ENCODE data around the gene RPL29. TPM values are rescaled to one million over a fixed set of nuclear protein-coding genes. Genes with fewer than 3 reads are reported as not detected.
"Not testable (repeated sequence)": the region's sequence is repeated elsewhere in the genome, so short reads cannot be mapped to it uniquely, and the experiment has no call there.

The RPL29 gene
- 617 and 759 TPM in 2 replicates for total RNA-seq

GRCh38 chr3:51995346-51996163 is at the start of gene RPL29:
Gene RPL29 (minus strand): TSS chr3:51995895. CDS start chr3:51995461, 434 bp downstream.
- peak; percentile 97 for DNase-seq (ENCODE audit: low read depth)
- TF ChIP-seq CTCF (IDR thresholded peaks at IDR 0.05; ENCODE audit: insufficient read depth, low read depth, low read length): peak; percentile 35
- H3K4me3 ChIP-seq (ENCODE audit: low read depth, low read length): peak within 1 kb of the TSS; percentile 99

GRCh38 chr3:52044869-52045619 is 49.3 kb upstream of the RPL29 start:
- DNase-seq (ENCODE audit: low read depth): no peak
- no peak for TF ChIP-seq CTCF (IDR thresholded peaks at IDR 0.05; ENCODE audit: insufficient read depth, low read depth, low read length)
- no peak overlapping the region for H3K4me3 ChIP-seq (ENCODE audit: low read depth, low read length)

- DNase-seq (ENCODE audit: low read depth): no peak
- TF ChIP-seq CTCF (IDR thresholded peaks at IDR 0.05; ENCODE audit: insufficient read depth, low read depth, low read length): no peak
- H3K4me3 ChIP-seq (ENCODE audit: low read depth, low read length): no peak overlapping the region
Measured at GRCh38 chr3:52043750-52044149, 48.1 kb upstream of the RPL29 start.

- not testable (repeated sequence) for H3K4me3 ChIP-seq (ENCODE audit: low read depth, low read length); DNase-seq (ENCODE audit: low read depth)
Measured at GRCh38 chr3:52043039-52043438, 47.3 kb upstream of the RPL29 start.

- TF ChIP-seq CTCF (IDR thresholded peaks at IDR 0.05; ENCODE audit: insufficient read depth, low read depth, low read length): peak; percentile 33
- DNase-seq (ENCODE audit: low read depth): no peak
- no peak overlapping the region for H3K4me3 ChIP-seq (ENCODE audit: low read depth, low read length)
Measured at GRCh38 chr3:52041118-52041731, 45.5 kb upstream of the RPL29 start.

GRCh38 chr3:52040600-52040999 is 44.9 kb upstream of the RPL29 start:
- no peak overlapping the region for H3K4me3 ChIP-seq (ENCODE audit: low read depth, low read length)
- DNase-seq (ENCODE audit: low read depth): no peak
- no peak for TF ChIP-seq CTCF (IDR thresholded peaks at IDR 0.05; ENCODE audit: insufficient read depth, low read depth, low read length)

GRCh38 chr3:52039846-52040245 is 44.2 kb upstream of the RPL29 start:
- no peak for DNase-seq (ENCODE audit: low read depth)
- no peak for TF ChIP-seq CTCF (IDR thresholded peaks at IDR 0.05; ENCODE audit: insufficient read depth, low read depth, low read length)
- H3K4me3 ChIP-seq (ENCODE audit: low read depth, low read length): no peak overlapping the region

All from fibroblast of villous mesenchyme (primary cell).